HG02798 (cell line): ENCODE data around the gene KCNC4.

Source experiments
- ATAC-seq: cut with Tn5 transposase; IDR thresholded peaks from one replicate; pipeline ENCODE4 v1.9.1; 2021; ENCODE audit warnings: mild to moderate bottlenecking; ENCODE audit not compliant: unreplicated experiment, poor library complexity

The KCNC4 gene

GRCh38 chr1:110228381-110228780 lies 18.3 kb downstream of the KCNC4 start:
- no peak for ATAC-seq

DNA sequence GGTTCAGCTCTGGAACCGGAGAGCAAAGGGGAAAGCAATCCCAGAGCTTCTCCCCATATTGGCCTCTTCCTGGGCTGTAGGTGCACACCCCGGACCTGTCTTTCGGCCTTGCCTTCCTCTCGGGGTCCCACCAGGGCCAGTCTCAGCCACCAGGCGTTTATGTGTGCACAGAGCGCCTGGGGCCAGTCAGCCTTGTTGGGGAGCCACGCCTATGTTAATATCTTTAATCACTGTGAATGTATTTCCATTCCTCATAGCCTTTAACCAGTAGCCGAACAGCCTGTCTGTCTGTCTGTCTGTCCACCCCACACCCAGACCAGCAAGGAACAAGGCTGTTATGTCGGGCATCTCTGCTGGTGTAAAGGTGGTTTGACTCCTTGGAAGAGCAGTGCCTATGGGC lies 18.8 kb downstream of the KCNC4 start:
- no peak for ATAC-seq

- ATAC-seq, result no peak
These were observed 19.4 kb downstream of the KCNC4 start for GRCh38 chr1:110229348-110230001.

- no peak for ATAC-seq
These were observed 20.5 kb downstream of the KCNC4 start for GRCh38 chr1:110230381-110231199.

GRCh38 chr1:110233861-110234260 lies 23.7 kb downstream of the KCNC4 start:
- no peak for ATAC-seq

DNA sequence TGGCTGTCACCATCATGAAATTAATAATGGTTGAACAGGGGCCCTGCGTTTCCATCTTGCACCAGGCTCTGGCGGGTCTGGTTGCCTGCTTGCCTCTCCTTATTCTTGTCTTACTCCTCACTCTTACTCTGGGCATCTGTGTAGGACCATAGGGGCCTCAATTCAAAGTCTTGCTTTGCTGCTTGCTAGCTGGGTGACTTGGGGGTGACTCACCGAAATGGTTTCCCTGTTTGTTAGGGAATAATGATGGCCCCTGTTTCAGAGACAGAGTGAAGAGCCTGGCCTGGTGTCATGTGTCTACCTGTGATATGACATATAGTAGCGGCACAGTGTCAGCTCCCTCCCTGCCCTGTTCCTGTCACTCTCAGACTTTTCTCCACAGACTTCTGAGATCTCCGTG lies 24.6 kb downstream of the KCNC4 start:
- no peak for ATAC-seq

- ATAC-seq, result no peak
These were observed 25.2 kb downstream of the KCNC4 start for GRCh38 chr1:110235181-110235833.

GRCh38 chr1:110235834-110236682 lies 25.9 kb downstream of the KCNC4 start:
- no peak for ATAC-seq

GRCh38 chr1:110237386-110238152 lies 27.5 kb downstream of the KCNC4 start:
- ATAC-seq, result peak; percentile 54

GRCh38 chr1:110239441-110240430 lies 29.6 kb downstream of the KCNC4 start:
- ATAC-seq, result no peak

GRCh38 chr1:110240476-110241210 lies 30.5 kb downstream of the KCNC4 start:
- no peak for ATAC-seq

- no peak for ATAC-seq
These were observed 31.4 kb downstream of the KCNC4 start for GRCh38 chr1:110241516-110241915.

DNA sequence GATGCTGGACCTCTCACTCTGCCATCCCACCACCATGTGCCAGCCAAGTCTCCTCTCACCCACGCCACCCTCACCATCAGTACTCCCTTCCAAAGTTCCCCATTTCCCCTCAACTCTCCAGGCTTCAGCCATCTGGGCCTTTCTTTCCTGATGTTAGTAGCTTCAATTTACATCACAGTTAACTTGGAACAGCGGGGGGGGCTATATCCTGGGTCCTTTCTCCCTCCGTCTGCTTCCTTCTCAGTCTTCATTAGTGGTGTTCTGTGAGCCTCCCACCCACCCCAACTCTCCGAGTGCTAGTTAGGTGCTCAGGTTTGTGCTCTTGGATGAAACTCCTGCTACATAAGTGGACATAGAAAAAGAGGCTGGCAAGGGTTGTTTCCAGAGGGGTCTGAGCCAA lies 31.9 kb downstream of the KCNC4 start:
- ATAC-seq, result no peak

- no peak for ATAC-seq
These were observed 32.6 kb downstream of the KCNC4 start for GRCh38 chr1:110242731-110243130.

- ATAC-seq, result no peak
These were observed 33.0 kb downstream of the KCNC4 start for GRCh38 chr1:110243146-110243545.

- ATAC-seq, result peak; percentile 64
These were observed 33.5 kb downstream of the KCNC4 start for GRCh38 chr1:110243574-110243973.

DNA sequence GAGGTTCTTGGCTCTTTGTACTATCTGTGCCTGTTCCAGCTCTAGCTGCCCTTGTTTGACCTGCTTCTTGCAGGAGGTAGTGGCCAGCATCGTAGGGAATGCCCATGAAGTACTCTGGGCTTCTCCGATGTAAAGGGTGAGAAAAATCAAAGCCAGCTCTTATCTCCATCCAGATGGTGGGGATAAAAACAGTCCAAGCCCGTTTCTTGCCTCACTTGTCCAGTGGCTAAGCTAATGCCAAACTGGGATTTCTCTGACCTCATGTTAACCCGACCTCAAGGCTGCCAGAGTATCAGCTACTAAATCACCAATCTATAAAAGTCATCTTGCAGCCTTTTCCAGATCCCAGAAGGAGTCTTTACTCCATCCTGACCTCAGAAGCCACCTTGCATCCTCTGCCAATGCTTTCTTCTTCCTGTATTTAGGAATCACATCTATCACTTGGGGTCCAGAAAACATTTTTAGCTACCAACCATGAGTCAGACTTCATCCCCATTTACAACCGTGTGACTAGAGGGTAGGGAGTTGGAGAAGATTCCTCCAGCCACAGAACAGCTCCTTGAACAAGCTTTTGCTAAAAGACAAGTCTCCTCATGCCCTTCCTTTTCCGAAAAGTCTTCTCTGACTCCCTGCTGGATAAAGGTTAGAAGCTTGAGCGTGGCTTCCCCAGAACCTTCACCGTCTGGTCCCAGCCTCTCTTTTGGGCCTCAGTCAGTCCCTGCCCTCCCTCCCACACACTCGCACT lies 35.9 kb downstream of the KCNC4 start:
- no peak for ATAC-seq
